SHP77 (cell line): Measurements from ENCODE around the gene CCDC78.

ENCODE experiments used
- DNase-seq, 2 experiments: peaks; one replicate each; lab custom pipeline; 2025; lab: John Stamatoyannopoulos, UW

The CCDC78 gene

DNA sequence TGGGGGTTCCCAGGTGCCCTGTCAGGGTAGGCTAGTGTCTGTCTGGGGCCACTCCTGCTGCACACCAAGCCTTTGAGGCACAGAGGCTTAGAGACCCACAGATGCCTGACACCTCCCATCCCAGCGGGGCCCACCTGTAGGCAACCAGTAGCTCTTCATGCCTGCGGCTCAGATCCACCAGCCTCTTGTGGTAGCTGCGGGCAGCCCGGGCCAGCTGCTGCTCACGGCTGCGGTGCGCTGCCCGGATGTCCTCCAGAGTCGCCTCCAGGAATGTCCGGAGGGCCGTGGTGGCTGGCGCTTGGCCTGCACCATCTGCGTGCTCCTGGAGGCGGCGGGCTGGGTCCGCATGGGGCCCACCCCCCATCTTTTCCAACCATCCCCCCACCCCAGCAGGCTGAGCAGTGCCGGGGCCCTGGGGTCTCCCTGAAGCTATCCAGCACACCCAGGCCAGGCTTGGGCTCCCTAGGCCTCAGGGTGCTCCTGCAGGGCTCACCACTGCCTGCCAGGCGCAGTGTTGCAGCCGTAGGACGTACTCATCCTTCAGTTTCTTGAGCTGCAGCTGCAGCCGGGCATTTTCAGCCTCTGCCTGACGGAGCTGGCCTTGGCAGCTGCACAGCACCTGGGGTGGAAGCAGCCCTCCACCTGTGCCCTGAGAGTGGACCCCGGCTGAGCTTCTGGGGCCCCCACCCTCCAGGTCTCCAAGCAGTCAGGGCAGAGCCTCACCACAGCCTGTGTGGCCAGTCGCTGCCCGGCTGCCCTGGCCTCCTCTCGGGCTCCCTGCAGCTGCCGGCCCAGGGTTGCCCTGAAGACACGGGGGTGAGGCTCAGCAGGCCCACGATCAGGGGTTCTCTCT, 1.8 kb downstream of the CCDC78 start:
- DNase-seq: no peak

DNA sequence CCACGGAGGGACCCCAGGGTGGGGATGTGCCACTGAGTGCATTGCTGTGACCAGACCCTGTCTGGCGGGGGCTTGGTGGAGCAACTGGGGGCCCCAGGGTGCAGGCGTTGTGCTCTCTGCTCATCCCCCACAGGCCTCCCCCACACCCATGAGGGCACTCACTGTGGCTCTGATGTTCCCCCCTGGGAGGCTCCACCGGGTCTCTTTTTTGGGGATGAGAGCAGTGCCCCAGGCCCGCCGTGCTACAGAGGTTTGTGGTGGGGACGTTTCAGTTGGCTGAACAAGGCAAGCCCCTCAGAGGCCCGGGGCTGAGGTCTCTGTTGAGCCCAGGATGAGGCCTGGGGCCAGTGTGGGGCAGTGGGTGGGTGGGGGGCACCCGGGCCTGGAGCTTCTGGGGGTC, 2.5 kb downstream of the CCDC78 start:
- DNase-seq: no peak

DNA sequence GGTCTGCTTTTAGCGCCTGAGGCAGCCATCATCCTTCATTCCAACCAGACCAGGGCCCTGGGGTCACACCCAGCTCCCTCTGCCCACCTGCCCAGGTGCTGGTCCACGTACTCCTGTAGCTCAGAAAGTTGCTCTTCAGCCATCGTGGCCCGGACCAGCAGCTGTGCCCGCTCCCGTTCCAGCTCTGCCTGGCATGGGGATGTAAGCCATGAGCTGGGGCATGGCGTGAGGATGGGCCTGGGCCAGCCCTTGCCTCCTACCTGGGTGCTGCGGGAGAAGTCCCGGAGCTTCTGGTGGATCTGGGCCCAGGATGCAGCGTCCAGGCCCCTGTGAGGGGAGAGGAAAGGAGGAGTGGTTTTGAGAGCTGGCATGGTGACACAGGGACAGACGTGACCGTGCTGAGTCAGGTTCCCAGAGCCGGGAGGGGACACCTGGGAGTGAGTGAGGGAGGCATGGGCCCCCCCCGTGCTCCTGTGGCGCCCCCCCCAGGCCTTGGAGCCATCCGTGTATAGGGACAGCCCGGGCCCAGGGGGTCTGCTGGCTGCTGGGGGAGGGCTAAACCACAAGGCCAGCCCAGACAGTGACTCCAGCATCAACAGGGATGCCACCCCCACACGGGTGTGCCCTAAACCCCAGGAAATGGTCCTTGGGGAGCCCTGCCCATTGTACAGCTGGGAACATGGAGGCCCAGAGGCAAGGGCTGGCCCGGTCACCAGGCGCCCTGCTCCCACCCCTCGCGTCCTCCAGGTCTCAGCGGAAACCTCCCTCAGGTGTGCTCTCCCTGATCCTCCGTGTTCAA, 3.2 kb downstream of the CCDC78 start:
- DNase-seq: no peak

GRCh38 chr16:721765-722540, 4.3 kb downstream of the CCDC78 start:
- DNase-seq: no peak

DNA sequence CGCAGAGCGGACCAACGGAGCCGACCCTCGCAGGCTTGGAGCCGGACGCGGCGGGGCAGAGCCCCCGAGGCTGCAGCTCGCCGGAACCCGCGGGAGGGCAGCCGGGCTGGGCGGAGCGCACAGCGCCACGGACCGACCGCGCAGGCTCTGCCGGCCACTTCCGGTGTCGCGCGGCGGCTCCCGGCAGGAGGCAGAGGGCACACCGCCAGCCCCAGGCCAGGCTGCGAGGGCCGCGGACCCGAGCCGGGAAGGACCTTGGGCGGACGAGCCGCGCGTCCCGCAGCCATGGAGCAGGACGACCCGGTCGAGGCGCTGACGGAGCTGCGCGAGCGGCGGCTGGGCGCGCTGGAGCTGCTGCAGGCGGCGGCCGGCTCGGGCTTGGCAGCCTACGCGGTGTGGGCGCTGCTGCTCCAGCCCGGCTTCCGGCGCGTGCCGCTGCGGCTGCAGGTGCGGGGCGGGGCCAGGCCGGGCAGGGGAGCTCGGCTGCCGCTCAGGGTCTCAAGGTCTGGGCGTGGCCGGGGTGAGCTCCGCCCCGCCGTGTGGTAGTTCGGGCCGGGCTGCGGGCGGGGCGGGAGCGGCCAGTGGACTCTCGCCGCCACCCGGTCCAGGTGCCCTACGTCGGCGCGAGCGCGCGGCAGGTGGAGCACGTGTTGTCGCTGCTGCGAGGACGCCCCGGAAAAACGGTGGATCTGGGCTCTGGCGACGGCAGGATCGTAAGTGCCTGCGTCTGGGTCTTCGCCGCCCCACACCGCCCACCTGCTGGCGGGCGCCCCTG, 5.1 kb downstream of the CCDC78 start, which contains the start of gene ANTKMT:
ANTKMT (plus strand) TSS at position 157 of the 775 bp plus-strand sequence; CDS start at position 286, 129 bp downstream.
- DNase-seq: peak; percentile 81 to 92

DNA sequence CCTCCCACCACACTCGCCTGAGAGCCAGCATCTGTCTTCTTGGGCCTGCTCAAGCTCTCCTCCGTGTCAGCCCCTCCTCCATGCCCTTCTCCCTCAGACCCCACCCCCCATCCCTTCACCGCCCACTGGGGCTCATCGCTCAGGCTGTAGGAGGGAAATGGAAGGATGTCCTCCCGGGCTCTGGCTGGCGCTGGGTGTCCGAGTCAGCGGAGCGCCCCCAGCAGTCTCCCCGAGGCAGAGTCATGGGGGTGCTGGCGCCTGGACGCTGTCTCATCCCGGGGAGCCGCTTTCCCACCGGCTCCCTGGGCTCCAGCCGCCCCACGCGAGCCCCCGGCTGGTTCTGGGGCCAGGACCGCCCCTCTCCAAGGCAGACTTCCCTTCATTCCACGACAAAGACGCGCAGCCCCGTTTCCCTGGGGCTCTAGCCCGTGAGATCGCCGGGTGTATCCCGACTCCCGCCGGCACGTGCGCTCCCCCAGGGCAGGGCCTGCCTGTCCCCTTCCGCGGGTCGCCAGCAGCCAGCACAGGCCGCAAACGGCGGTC, 5.7 kb downstream of the CCDC78 start:
- peak; percentile 71 to 83 for DNase-seq

GRCh38 chr16:719815-720446, 6.3 kb downstream of the CCDC78 start:
- peak in 1 of 2 experiments; percentile 49 for DNase-seq

DNA sequence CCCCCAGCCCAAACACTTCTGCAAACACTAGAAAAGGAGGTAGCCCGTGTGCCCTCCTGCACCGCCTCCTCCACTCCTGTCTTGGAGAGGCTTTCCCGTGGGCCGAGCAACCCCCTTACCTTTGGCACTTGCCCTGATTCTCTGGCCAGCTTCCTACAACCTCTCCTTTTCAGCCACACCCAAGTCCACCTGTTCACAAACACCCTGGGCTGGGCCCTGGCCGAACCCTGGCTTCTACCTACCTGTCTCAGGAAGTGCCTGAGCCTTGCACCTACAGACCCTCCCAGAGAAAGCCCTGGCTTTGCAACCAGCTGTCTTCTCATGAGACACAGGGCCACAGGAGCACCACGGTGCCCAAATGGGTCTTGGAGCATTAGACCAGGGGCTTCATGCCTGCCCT, 7.3 kb downstream of the CCDC78 start:
- DNase-seq: no peak

- DNase-seq: no peak
These were observed 7.9 kb downstream of the CCDC78 start for GRCh38 chr16:718389-718788.

GRCh38 chr16:717450-718245, 8.6 kb downstream of the CCDC78 start:
- DNase-seq: no peak

DNA sequence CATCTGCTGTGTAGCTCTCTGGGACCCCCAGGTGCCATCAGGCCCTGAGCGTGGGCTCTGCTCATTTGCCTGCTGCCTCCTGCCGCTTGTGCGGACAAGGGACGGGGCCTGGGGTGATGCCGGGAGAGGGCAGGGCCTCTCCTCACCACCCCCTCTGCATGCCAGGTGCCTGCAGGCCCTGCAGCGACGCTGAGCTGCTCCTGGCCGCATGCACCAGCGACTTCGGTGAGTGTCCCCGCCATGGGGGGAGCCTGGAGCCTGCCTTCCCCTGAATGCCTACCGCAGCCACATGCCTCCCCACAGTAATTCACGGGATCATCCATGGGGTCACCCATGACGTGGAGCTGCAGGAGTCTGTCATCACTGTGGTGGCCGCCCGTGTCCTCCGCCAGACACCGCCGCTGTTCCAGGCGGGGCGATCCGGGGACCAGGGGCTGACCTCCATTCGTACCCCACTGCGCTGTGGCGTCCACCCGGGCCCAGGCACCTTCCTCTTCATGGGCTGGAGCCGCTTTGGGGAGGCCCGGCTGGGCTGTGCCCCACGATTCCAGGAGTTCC, 9.4 kb downstream of the CCDC78 start:
- DNase-seq: no peak

DNA sequence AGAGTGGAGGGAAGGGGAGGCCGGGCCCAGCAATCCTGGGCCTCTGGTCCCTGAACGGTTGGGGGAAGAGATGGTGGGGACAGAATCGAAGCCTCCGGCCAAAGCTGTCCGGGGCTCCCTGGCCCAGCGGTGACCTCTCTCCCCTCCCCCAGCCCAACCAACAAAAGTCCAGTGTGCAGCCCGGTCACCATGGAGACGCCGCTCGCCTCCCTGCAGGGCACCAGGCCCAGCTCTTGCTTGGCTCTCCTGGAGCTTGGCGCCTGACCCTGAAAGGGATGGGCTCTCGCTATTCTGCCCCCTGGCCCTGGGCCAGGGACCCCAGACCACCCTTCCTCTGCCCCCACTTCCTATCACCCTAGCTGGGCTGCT, 10.1 kb downstream of the CCDC78 start:
- peak in 1 of 2 experiments; percentile 26 for DNase-seq

GRCh38 chr16:715477-716199, 10.6 kb downstream of the CCDC78 start:
- no peak for DNase-seq

DNA sequence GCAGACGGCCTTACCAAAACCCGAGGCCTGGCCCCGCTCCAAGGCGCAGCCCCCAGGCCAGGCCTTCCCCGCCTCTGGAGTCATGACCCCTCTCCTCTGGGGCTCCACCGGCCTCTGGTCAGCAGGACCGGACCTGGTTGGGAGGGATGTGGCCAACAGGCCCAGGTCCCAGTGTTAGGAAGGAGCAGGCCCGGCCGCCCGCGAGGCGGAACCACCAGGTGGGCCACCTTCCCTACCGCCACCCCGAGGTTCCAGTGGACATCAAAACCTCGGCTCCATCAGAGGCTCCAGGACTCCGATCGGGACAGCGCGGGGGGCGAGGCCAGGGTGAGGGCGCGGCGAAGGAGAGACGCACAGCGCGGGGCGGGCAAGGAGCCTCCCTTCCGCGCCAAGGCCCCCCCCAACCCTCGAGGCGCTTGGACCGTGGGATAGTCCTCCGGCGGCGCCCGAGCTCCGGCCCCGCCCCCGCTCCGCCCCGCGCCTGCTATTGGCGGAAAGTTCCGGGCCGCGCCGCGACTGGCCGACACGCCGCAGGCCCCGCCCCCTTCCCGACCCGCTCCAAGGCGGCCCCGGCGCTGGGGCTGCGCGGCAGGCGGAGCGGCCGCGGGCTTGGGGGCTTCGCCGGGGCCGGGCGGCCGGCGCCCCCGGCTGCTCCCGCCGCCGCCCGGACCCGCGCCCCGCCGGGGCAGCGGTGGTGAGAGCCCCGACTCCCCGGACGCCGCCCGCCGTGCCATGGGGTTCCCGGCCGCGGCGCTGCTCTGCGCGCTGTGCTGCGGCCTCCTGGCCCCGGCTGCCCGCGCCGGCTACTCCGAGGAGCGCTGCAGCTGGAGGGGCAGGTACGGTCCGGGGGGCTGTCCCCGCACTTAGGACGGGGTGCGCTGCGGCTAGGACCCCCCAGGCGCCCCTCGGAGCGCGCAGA, 11.4 kb downstream of the CCDC78 start, which contains the start of gene METRN:
METRN (plus strand) TSS at position 561 of the 919 bp plus-strand sequence; CDS start at position 733, 172 bp downstream.
- DNase-seq: peak; percentile 77 to 81

DNA sequence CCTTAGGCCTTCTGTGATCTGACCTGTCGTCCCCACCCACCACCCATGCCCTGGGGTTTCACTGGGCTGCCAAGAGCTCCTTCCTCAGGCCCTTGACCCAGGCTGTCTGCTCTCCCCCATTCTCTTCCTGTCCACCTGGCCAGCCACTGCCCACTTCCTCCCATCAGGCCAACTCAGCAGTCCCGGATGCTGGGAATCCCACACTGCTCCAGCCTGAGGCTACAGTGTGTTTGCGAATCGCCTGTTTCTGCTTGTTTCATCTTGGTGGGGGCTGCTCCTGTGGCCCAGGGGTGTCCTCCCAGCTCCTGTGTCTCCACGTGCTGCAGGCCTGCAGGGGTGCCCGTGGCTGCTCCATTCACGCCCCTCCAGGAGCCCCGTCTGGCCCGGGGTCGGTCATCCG, 12.2 kb downstream of the CCDC78 start:
- peak in 1 of 2 experiments; percentile 19 for DNase-seq

DNA sequence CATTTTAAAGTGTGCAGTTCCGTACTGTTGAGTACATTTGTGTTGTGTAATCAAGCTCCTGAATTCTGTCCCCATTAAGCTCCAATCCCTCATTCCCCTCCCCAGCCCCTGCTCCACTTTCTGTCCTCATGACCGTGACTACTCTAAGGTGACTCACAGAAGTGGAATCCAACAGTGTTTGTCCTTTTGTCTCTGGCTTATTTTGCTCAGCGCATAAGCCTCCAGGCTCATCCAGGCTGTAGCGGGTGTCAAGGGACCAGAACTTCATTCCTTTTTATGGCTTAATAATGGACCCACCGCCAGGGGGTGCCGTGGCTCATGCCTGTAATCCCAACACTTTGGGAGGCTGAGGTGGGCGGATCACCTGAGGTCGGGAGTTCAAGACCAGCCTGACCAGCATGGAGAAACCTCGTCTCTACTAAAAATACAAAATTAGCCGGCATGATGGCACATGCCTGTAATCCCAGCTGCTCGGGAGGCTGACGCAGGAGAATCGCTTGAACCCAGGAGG, 13.4 kb downstream of the CCDC78 start:
- peak in 1 of 2 experiments; percentile 12 for DNase-seq
